ENCODE data around the gene MEF2A.

The MEF2A gene

DNA sequence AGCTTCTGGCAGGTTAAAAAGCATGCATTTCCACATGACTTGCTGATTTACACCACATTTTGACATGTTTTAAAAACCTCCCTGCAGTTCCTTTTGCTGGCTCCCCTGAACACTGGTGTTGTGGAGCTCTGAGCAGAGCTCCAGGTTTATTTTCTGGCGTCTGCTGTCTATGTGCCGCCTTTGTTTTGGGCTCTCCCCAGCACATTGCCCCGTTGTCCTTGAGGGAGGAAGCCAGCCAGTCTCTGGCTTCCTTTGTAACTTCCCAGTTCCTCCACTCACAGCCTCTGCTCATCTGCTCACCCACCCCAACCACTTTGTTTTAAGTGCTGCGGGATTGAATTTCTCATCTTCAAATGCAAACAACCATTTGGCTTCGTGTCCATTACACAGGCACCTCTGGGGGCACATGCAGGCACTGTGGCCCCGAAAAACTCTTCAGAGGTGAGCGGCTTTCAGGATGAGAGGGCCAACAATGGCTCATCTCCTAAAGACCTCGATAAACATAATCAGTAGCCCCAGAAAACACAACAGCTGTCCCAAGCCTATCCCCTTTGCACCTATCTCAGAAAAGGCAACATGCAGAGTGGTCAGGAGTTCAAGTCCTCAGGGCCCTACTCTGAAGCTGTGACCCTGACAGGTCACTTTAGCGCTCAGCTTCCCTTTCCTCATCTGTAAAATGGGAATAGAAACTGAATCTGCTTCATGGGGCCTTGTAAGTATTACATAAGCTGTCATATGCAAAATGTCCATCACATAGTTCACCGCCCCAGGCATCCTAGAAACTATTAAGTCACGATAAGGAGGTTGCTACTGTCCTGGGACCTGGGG lies 1.3 kb upstream of the MEF2A start (continued):
- TF ChIP-seq MEIS1 (CRISPR knock-in tag; IDR thresholded peaks at IDR 0.05; ENCODE audit: borderline replicate concordance) (no peak), ZNF302 (tag by site-specific recombination; IDR thresholded peaks at IDR 0.05; ENCODE audit: low read depth) (no peak), KLF16 (tag by site-specific recombination; IDR thresholded peaks at IDR 0.05) (no peak), ZNF670 (tag by site-specific recombination; IDR thresholded peaks at IDR 0.05; ENCODE audit: low read depth) (no peak), ZFP37 (tag by site-specific recombination; IDR thresholded peaks at IDR 0.05) (no peak), ZNF175 (tag by site-specific recombination; IDR thresholded peaks at IDR 0.05) (no peak), ZNF664 (tag by site-specific recombination; IDR thresholded peaks at IDR 0.05) (peak; percentile 47; the same call in 1 of the 2 replicates), ZFP3 (tag by site-specific recombination; IDR thresholded peaks at IDR 0.05; ENCODE audit: low read depth) (no peak), ZBTB8A (tag by site-specific recombination; IDR thresholded peaks at IDR 0.05) (peak; percentile 58), ZNF837 (tag by site-specific recombination; IDR thresholded peaks at IDR 0.05) (no peak), GLI4 (tag by site-specific recombination; IDR thresholded peaks at IDR 0.05) (no peak), ZNF791 (tag by site-specific recombination; IDR thresholded peaks at IDR 0.05) (no peak), MZF1 (tag by site-specific recombination; IDR thresholded peaks at IDR 0.05; ENCODE audit: borderline replicate concordance) (0 out of 2 replicates have a peak, but pooled peaks have one; percentile 9), ZNF76 (tag by site-specific recombination; IDR thresholded peaks at IDR 0.05; ENCODE audit: borderline replicate concordance, low read depth) (no peak), ZNF404 (tag by site-specific recombination; IDR thresholded peaks at IDR 0.05) (no peak), ZNF37A (tag by site-specific recombination; IDR thresholded peaks at IDR 0.05) (no peak), ZNF341 (tag by site-specific recombination; IDR thresholded peaks at IDR 0.05; ENCODE audit: low read depth) (0 out of 2 replicates have a peak, but pooled peaks have one; percentile 7), EGR2 (tag by site-specific recombination; IDR thresholded peaks at IDR 0.05; ENCODE audit: low read depth) (no peak), ZNF560 (tag by site-specific recombination; IDR thresholded peaks at IDR 0.05; ENCODE audit: borderline replicate concordance) (no peak), ZNF521 (tag by site-specific recombination; IDR thresholded peaks at IDR 0.05) (no peak), ZNF514 (tag by site-specific recombination; IDR thresholded peaks at IDR 0.05) (no peak), ZNF585B (tag by site-specific recombination; IDR thresholded peaks at IDR 0.05) (no peak)
- TF ChIP-seq, protein P1, sequence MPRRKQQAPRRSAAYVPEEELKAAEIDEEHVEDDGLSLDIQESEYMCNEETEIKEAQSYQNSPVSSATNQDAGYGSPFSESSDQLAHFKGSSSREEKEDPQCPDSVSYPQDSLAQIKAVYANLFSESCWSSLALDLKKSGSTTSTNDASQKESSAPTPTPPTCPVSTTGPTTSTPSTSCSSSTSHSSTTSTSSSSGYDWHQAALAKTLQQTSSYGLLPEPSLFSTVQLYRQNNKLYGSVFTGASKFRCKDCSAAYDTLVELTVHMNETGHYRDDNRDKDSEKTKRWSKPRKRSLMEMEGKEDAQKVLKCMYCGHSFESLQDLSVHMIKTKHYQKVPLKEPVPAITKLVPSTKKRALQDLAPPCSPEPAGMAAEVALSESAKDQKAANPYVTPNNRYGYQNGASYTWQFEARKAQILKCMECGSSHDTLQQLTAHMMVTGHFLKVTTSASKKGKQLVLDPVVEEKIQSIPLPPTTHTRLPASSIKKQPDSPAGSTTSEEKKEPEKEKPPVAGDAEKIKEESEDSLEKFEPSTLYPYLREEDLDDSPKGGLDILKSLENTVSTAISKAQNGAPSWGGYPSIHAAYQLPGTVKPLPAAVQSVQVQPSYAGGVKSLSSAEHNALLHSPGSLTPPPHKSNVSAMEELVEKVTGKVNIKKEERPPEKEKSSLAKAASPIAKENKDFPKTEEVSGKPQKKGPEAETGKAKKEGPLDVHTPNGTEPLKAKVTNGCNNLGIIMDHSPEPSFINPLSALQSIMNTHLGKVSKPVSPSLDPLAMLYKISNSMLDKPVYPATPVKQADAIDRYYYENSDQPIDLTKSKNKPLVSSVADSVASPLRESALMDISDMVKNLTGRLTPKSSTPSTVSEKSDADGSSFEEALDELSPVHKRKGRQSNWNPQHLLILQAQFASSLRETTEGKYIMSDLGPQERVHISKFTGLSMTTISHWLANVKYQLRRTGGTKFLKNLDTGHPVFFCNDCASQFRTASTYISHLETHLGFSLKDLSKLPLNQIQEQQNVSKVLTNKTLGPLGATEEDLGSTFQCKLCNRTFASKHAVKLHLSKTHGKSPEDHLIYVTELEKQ (tag by site-specific recombination; IDR thresholded peaks at IDR 0.05; ENCODE audit: borderline replicate concordance): no peak
- TF ChIP-seq, protein P2, sequence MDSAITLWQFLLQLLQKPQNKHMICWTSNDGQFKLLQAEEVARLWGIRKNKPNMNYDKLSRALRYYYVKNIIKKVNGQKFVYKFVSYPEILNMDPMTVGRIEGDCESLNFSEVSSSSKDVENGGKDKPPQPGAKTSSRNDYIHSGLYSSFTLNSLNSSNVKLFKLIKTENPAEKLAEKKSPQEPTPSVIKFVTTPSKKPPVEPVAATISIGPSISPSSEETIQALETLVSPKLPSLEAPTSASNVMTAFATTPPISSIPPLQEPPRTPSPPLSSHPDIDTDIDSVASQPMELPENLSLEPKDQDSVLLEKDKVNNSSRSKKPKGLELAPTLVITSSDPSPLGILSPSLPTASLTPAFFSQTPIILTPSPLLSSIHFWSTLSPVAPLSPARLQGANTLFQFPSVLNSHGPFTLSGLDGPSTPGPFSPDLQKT (IDR thresholded peaks at IDR 0.05; ENCODE audit: borderline replicate concordance, low read depth, low read length): no peak
- TF ChIP-seq, protein P3, sequence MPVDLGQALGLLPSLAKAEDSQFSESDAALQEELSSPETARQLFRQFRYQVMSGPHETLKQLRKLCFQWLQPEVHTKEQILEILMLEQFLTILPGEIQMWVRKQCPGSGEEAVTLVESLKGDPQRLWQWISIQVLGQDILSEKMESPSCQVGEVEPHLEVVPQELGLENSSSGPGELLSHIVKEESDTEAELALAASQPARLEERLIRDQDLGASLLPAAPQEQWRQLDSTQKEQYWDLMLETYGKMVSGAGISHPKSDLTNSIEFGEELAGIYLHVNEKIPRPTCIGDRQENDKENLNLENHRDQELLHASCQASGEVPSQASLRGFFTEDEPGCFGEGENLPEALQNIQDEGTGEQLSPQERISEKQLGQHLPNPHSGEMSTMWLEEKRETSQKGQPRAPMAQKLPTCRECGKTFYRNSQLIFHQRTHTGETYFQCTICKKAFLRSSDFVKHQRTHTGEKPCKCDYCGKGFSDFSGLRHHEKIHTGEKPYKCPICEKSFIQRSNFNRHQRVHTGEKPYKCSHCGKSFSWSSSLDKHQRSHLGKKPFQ (tag by site-specific recombination; IDR thresholded peaks at IDR 0.05): no peak
- TF ChIP-seq, protein P4, sequence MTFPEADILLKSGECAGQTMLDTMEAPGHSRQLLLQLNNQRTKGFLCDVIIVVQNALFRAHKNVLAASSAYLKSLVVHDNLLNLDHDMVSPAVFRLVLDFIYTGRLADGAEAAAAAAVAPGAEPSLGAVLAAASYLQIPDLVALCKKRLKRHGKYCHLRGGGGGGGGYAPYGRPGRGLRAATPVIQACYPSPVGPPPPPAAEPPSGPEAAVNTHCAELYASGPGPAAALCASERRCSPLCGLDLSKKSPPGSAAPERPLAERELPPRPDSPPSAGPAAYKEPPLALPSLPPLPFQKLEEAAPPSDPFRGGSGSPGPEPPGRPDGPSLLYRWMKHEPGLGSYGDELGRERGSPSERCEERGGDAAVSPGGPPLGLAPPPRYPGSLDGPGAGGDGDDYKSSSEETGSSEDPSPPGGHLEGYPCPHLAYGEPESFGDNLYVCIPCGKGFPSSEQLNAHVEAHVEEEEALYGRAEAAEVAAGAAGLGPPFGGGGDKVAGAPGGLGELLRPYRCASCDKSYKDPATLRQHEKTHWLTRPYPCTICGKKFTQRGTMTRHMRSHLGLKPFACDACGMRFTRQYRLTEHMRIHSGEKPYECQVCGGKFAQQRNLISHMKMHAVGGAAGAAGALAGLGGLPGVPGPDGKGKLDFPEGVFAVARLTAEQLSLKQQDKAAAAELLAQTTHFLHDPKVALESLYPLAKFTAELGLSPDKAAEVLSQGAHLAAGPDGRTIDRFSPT (tag by site-specific recombination; IDR thresholded peaks at IDR 0.05): no peak

Measured in HEK293 (cell line).